ENCODE measurements around the gene KLF3. TPM values are rescaled to one million over a fixed set of nuclear protein-coding genes. Genes with fewer than 3 reads are reported as not detected.
A peak's percentile ranks its signal among the peaks of the same experiment; 100 is the strongest.

Gene KLF3
- total RNA-seq, 1 donor from 2014 or later = 38.4 TPM

GRCh38 chr4:38672074-38672396 lies 8.0 kb downstream of the KLF3 start:
- H3K4me1 Mint-ChIP-seq = peaks cover 88% of the 10 kb centered on the region
- no peak for DNase-seq (ENCODE audit: low read depth, low spot score)
- TF ChIP-seq, protein P1, sequence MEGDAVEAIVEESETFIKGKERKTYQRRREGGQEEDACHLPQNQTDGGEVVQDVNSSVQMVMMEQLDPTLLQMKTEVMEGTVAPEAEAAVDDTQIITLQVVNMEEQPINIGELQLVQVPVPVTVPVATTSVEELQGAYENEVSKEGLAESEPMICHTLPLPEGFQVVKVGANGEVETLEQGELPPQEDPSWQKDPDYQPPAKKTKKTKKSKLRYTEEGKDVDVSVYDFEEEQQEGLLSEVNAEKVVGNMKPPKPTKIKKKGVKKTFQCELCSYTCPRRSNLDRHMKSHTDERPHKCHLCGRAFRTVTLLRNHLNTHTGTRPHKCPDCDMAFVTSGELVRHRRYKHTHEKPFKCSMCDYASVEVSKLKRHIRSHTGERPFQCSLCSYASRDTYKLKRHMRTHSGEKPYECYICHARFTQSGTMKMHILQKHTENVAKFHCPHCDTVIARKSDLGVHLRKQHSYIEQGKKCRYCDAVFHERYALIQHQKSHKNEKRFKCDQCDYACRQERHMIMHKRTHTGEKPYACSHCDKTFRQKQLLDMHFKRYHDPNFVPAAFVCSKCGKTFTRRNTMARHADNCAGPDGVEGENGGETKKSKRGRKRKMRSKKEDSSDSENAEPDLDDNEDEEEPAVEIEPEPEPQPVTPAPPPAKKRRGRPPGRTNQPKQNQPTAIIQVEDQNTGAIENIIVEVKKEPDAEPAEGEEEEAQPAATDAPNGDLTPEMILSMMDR (conservative IDR thresholded peaks at IDR 0.05) = no peak
- H3K27me3 Mint-ChIP-seq (ENCODE audit: low read depth) = no peaks in the 10 kb centered on the region
- H3K36me3 Mint-ChIP-seq (ENCODE audit: low read depth) = no peaks in the 10 kb centered on the region
- peak overlapping the region; percentile 82 for H3K27ac Mint-ChIP-seq (ENCODE audit: unreplicated experiment)
- H3K9me3 Mint-ChIP-seq = no peaks in the 10 kb centered on the region
- peak overlapping the region; percentile 77 for H3K4me3 Mint-ChIP-seq

- Mint-ChIP-seq H3K27ac (ENCODE audit: unreplicated experiment) (peak overlapping the region; percentile 82), H3K9me3 (no peaks in the 10 kb centered on the region), H3K36me3 (ENCODE audit: low read depth) (no peaks in the 10 kb centered on the region), H3K4me3 (peak overlapping the region; percentile 77), H3K4me1 (peaks cover 87% of the 10 kb centered on the region), H3K27me3 (ENCODE audit: low read depth) (no peaks in the 10 kb centered on the region)
- DNase-seq (ENCODE audit: low read depth, low spot score) = peak; percentile 42
- TF ChIP-seq, protein P1 (conservative IDR thresholded peaks at IDR 0.05) = no peak
Measured at GRCh38 chr4:38672397-38673129, 8.6 kb downstream of the KLF3 start.

- TF ChIP-seq, protein P1 (conservative IDR thresholded peaks at IDR 0.05) = no peak
- peak overlapping the region; percentile 82 for H3K27ac Mint-ChIP-seq (ENCODE audit: unreplicated experiment)
- H3K4me3 Mint-ChIP-seq = peak overlapping the region; percentile 77
- H3K4me1 Mint-ChIP-seq = peaks cover 87% of the 10 kb centered on the region
- no peak for DNase-seq (ENCODE audit: low read depth, low spot score)
- H3K36me3 Mint-ChIP-seq (ENCODE audit: low read depth) = no peaks in the 10 kb centered on the region
- no peaks in the 10 kb centered on the region for H3K9me3 Mint-ChIP-seq
- H3K27me3 Mint-ChIP-seq (ENCODE audit: low read depth) = no peaks in the 10 kb centered on the region
Measured at GRCh38 chr4:38673130-38673978, 9.4 kb downstream of the KLF3 start.

DNA sequence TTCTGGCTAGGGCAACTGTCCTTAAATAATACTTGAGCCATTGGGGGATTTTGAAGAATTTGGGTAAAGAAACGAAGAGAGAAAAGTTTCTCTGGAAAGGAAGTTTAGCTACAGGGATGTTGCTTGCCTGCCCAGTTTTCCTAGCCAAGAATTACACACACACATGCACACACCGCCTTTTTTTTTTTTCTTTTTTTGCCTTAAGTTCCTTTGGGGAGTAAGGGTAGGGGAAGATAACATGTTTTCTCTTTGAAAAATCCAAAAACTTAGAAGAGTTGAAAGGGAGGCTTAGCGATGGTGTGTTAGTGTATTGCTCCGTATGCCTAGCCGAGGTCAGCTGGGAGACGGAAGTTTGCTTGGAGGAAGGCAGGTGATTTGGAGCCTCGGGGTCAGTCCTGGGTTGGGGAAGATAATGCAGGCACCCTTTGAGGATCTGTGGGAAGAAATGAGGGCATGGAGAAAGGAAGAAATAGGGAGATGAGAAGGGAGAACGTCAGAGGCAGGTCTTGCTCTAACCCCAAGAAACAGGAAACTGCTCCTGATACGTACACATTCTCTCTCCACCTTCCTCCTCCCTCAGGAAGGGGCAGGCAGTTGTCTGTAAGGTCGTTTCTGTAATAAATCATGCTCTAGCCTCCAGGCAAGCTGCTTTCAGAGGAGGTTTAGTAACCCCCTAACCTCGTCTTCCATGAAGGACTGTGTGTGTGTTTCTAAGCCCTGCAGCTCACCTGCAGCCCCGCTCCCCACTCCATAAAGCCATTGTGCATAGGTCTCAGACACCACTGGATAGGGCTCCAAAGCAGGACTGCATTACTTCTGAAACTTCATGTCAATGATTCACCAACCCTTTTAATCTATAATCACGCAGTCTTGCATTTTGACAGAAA lies 10.5 kb downstream of the KLF3 start:
- DNase-seq (ENCODE audit: low read depth, low spot score) = no peak
- Mint-ChIP-seq H3K4me3 (peak overlapping the region; percentile 77), H3K9me3 (no peaks in the 10 kb centered on the region), H3K36me3 (ENCODE audit: low read depth) (peaks cover 4% of the 10 kb centered on the region), H3K27ac (ENCODE audit: unreplicated experiment) (peak overlapping the region; percentile 3), H3K4me1 (peaks cover 81% of the 10 kb centered on the region), H3K27me3 (ENCODE audit: low read depth) (no peaks in the 10 kb centered on the region)
- TF ChIP-seq, protein P1 (conservative IDR thresholded peaks at IDR 0.05) = no peak
